Measurements from ENCODE around the gene FHIT.

FHIT gene

GRCh38 chr3:60216462-60217075, 1034.7 kb downstream of the FHIT start:
- no peak for DNase-seq (ENCODE audit: low read depth)

- DNase-seq (ENCODE audit: low read depth) = no peak
Measured at GRCh38 chr3:60215946-60216345, 1035.3 kb downstream of the FHIT start.

GRCh38 chr3:60207905-60208304, 1043.3 kb downstream of the FHIT start:
- DNase-seq (ENCODE audit: low read depth) = no peak

GRCh38 chr3:60206206-60206605, 1045.0 kb downstream of the FHIT start:
- no peak for DNase-seq (ENCODE audit: low read depth)

- DNase-seq (ENCODE audit: low read depth) = no peak
Measured at GRCh38 chr3:60202052-60202726, 1049.1 kb downstream of the FHIT start.

- no peak for DNase-seq (ENCODE audit: low read depth)
Measured at GRCh38 chr3:60199306-60199705, 1051.9 kb downstream of the FHIT start.

GRCh38 chr3:60198179-60198720, 1053.0 kb downstream of the FHIT start:
- no peak for DNase-seq (ENCODE audit: low read depth)

- DNase-seq (ENCODE audit: low read depth) = no peak
Measured at GRCh38 chr3:60192297-60193114, 1058.7 kb downstream of the FHIT start.

GRCh38 chr3:60190073-60190472, 1061.2 kb downstream of the FHIT start:
- DNase-seq (ENCODE audit: low read depth) = no peak

GRCh38 chr3:60189304-60189703, 1061.9 kb downstream of the FHIT start:
- DNase-seq (ENCODE audit: low read depth) = no peak

- DNase-seq (ENCODE audit: low read depth) = no peak
Measured at GRCh38 chr3:60188803-60189202, 1062.4 kb downstream of the FHIT start.

GRCh38 chr3:60187343-60187742, 1063.9 kb downstream of the FHIT start:
- DNase-seq (ENCODE audit: low read depth) = no peak

GRCh38 chr3:60186359-60186758, 1064.9 kb downstream of the FHIT start:
- no peak for DNase-seq (ENCODE audit: low read depth)

- no peak for DNase-seq (ENCODE audit: low read depth)
Measured at GRCh38 chr3:60185161-60185560, 1066.1 kb downstream of the FHIT start.

GRCh38 chr3:60182697-60183096, 1068.6 kb downstream of the FHIT start:
- DNase-seq (ENCODE audit: low read depth) = no peak

- no peak for DNase-seq (ENCODE audit: low read depth)
Measured at GRCh38 chr3:60178931-60179653, 1072.2 kb downstream of the FHIT start.

GRCh38 chr3:60177726-60178125, 1073.5 kb downstream of the FHIT start:
- no peak for DNase-seq (ENCODE audit: low read depth)

GRCh38 chr3:60176614-60177013, 1074.6 kb downstream of the FHIT start:
- DNase-seq (ENCODE audit: low read depth) = no peak

- no peak for DNase-seq (ENCODE audit: low read depth)
Measured at GRCh38 chr3:60175680-60176079, 1075.6 kb downstream of the FHIT start.

GRCh38 chr3:60169755-60170154, 1081.5 kb downstream of the FHIT start:
- DNase-seq (ENCODE audit: low read depth) = no peak

GRCh38 chr3:60167186-60167585, 1084.1 kb downstream of the FHIT start:
- no peak for DNase-seq (ENCODE audit: low read depth)

All from stimulated activated CD8-positive, alpha-beta memory T cell treated with anti-CD3 and anti-CD28 coated beads, Interleukin-12 subunit alpha, Interleukin-12 subunit beta, amount 100 ng/mL, for 4 hours (primary cell).